RPMI8226 (cell line): ENCODE measurements around the gene PIWIL1.

ENCODE experiments used
- DNase-seq: peaks from one replicate; pipeline ENCODE4 v3.0.0-alpha.2; 2015

The PIWIL1 gene

GRCh38 chr12:130337488-130338303, at the start of gene PIWIL1:
Gene PIWIL1, plus strand, starts transcription at chr12:130337887. Its CDS starts 4,705 bp downstream, at chr12:130342592.
- no peak for DNase-seq

GRCh38 chr12:130288206-130288605, 49.5 kb upstream of the PIWIL1 start:
- DNase-seq = no peak

DNA sequence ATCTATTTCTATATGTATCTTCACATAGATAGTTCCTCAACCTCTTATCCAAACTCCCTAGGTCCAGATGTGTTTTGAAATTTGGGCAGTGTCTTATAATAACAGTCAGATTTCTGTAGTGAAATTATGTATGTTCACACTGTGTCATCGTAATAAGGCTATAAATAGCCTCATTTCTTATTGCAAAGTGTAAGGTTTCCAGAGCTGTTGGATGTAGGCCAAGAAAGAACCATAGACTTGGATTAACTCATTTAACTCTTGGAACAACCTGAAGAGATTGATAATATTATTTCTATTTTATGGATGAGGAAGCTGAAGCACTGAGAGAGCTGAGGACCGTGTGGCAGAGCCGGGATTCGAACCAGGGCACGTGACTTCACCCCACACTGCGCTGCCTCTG, 49.0 kb upstream of the PIWIL1 start:
- no peak for DNase-seq

- DNase-seq = no peak
Observed at GRCh38 chr12:130290114-130290513, 47.6 kb upstream of the PIWIL1 start.

- no peak for DNase-seq
Observed at GRCh38 chr12:130298322-130299021, 39.2 kb upstream of the PIWIL1 start.

GRCh38 chr12:130299574-130299973, 38.1 kb upstream of the PIWIL1 start:
- DNase-seq = no peak

GRCh38 chr12:130300090-130300489, 37.6 kb upstream of the PIWIL1 start:
- DNase-seq = no peak

DNA sequence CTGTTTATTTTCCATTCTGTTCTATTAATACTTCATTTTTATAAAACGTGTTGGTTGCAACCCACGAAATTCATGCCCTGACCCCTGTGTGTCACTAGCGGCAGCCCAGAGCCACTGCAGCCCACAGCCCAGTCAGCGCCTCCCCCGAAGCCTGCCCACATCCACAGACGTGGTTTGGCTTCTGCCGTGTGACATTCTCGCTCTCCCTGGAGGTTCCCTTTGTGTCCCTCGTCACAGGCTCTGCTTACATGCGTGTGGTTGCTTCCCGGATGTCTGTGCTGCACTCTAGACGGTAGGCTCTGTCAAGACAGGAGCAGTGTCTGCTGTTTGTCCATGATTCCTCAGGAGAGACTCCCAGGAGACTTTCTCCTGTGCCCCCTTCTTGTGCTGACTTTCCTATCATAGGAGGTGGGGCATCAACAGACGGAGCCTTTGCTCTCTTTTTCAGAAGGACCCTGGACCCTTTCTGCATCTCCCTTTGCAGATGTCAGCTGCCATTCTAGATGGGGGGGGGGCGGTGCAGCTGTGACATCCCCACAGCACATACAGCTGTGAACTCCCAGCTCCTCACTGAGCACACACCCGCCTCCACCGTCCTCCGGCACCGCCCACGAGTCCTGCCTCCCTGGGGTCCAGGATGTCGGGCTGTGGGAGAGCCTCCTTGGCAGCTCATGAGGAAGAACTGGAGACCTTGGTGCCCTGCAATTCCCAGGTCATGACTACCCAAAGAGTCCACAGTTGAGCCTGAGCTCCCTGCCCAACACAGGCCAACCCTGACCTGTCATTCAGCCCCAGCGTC, 36.8 kb upstream of the PIWIL1 start:
- DNase-seq = no peak

- DNase-seq = no peak
Observed at GRCh38 chr12:130301559-130301958, 36.1 kb upstream of the PIWIL1 start.

DNA sequence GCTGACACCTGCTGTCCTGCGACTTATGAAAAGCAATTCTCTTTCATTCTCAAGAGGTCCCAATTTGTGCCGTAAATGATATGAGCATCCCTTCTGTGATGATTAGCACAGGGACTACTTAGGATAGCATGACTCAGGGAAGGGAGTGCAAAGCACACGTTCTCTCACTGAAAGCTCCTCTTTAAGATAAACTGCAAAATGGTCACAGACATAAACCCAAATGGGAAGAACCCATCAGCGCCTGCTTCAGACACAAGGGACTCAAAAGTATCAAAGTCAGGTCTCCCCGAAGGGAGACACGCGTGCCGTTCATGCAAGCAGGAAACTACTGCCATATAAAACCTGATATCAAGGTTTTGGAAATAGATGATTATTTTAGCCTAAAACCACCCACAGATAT, 33.9 kb upstream of the PIWIL1 start:
- no peak for DNase-seq

DNA sequence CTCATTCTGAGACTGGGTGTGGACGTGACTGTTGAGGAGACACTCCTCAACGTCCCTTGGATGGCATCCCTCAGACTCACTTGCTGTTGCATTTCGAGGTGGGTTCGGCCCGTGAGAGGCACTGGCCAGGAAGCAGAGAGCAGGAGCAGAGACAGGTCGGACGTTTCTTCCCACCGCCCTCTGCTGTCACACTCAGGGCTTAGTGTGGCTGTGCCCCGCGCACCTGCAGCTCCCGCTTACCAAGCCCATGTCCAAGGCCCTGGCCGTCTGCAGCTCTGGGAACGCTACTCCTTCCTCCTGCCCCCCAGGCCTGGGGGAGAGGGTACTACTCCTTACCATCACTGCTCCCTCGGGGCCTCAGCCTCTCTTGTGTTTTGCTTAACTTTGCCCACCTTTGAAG, 29.8 kb upstream of the PIWIL1 start:
- no peak for DNase-seq

DNA sequence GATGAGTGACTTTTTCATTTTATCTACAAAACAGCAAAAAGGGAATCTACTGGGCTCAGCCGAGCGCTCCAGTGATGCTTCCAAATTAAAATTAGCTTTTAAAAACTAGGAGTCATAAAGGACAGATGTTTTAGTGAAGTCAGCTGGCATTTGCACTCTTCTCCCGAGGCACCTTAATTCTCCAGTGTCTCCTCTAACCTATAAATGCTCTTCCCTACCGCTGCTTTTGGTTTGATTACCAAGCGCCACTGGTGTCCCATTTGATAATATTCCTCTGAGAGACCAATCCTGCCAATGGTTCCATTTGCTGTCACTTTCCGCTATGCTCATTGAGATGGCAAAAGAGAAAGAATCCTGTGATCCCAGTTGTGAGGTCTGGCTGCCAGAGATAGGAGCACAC, 29.3 kb upstream of the PIWIL1 start:
- DNase-seq = no peak

GRCh38 chr12:130316251-130316650, 21.4 kb upstream of the PIWIL1 start:
- no peak for DNase-seq

- no peak for DNase-seq
Observed at GRCh38 chr12:130320536-130320935, 17.2 kb upstream of the PIWIL1 start.

GRCh38 chr12:130322263-130322662, 15.4 kb upstream of the PIWIL1 start:
- DNase-seq = no peak

DNA sequence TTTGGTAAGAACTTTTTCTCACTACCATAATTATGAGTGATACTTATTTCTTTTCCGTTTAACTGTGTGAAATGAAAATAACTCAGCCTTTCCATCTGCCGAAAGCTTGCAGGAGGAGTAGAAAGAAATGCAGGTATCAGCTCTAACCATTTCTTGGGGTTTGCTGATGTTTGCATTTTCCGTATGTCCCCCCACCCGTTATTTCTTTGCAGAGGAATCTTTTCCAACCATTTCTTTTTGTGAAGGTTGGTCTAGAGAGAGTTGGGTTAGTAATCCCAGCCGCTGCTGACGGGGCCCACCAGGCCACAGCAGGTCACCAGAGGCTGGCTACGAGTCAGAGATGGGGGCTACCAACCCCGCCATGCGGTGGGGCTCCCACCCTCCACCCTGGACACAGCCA, 7.0 kb upstream of the PIWIL1 start:
- no peak for DNase-seq

DNA sequence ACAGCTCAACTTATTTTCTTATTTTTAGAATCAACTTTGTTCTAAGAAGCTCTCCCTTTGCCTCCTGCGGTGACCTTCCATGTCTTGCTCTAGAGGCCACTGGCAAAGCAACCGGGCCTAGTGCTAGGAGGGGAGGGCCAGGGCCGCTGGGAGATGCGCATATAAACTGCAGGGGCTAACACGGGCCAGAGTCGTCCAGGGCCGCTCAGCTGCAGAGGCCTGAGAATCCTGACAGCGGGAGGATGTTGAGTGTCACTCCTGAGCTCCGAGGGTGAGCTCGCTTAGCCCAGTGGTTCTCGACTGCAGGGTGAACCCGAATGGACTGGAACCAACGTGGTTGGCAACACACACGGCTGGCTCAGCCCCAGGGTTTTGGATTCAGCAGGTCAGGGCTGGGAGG, 6.5 kb upstream of the PIWIL1 start:
- no peak for DNase-seq

GRCh38 chr12:130333341-130333740, 4.3 kb upstream of the PIWIL1 start:
- no peak for DNase-seq

DNA sequence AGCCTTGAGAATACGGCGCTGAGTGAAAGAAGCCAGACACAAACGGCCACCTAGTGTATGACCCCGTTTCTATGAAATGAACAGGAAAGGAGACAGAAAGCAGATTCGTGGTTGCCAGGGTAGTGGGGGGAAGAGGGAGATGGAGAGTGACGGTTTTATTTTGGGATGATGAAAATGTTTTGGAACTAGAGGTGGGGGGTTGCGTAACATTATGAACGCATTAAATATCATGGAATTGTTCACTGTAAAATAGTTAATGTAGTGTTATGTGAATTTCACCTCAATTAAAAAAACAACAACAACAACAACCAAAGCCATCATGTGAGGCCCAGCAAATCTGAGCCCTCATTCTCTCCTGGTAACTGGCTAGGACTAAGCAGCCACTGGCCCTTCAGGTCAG, 3.3 kb upstream of the PIWIL1 start:
- DNase-seq = no peak

DNA sequence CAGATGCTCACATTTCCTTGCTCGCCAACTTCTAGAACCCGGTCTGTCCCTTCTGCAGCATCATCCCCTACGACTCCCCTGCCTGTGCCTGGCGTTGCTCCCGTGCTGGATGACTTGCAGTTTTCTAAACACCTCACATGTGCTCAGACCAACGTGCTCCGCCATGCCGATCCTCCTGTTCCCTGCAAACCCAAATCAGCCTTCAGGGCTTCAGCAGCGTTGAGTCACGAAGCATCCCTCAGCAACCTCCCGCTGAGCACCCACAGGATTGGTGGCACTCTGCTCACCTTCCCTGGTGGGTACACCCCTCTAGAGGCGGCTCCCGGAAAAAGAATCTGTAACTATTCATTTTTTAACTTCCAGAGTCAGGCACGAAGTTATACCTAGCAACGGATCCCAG, 2.8 kb upstream of the PIWIL1 start:
- DNase-seq = peak; percentile 3

- DNase-seq = peak; percentile 51
Observed at GRCh38 chr12:130335517-130336392, 1.9 kb upstream of the PIWIL1 start.

DNA sequence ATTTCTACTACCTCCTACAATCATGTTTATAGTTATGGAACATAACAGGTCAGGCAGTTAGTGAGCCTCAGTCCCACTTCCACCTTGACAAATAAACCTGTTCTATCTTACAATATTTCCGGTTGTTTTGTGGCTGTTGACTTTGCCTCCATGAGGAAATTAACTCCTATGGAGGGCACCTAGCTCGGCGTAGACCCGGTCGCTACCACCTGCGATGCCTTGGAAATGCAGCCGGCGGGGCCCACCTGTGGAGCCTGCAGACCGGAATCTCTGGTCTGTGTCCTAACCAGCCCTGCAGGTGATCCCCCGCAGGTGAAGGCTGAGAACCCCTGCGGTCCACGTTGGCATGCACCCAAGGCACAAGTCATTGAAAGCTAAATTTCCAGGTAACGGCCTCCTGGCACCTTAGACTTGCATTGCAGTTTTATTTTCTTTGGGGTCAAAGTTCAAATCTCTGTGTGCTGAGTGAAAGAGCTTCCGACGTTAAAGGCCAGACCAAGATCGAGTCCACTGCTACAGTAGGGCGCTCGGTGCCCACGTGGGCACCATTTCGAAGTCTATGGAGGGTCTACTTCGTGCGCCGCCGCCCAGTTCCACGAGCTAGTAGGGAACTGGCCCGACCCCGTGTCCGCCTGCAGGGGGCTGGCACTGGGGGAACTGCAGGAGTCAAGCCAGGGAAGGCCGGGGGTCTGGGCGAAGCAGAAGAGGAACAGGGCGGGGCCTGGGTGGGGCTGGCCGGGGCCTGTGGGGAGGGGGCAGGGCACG, 782 bp upstream of the PIWIL1 start:
- peak; percentile 8 for DNase-seq
